Psoas muscle (tissue), 8 donors: ENCODE data around the gene EPB41. TPM values are rescaled to one million over a fixed set of nuclear protein-coding genes. Genes with fewer than 3 reads are reported as not detected.
A peak's percentile ranks its signal among the peaks of the same experiment; 100 is the strongest.
"Not testable (repeated sequence)": the region's sequence is repeated elsewhere in the genome, so short reads cannot be mapped to it uniquely, and the experiment has no call there.

ENCODE experiments used
- ATAC-seq, 4 donors: fragments of 200-7000 bp; cut with Tn5 transposase; one replicate each; pipeline ENCODE4 v1.9.1; 2020; ENCODE audit warnings: moderate library complexity in 3 of 4, mild to moderate bottlenecking in 2 of 4
- DNase-seq, 2 donors: peaks; one replicate each; pipeline ENCODE4 v3.0.0-alpha.2; 2020
- H3K27ac ChIP-seq: fragments of 200-600 bp; one replicate; pipeline ENCODE4 v1.8.0; 2022
- H3K27me3 ChIP-seq, 3 donors: fragments of 200-600 bp in 1 of 3; one replicate each; pipeline versions ENCODE4 v1.6.1 to v1.8.0; 2013 to 2022; ENCODE audit warnings: low read length in 2 of 3, mild to moderate bottlenecking in 2 of 3, moderate library complexity in 1 of 3; ENCODE audit not compliant: insufficient read depth in 3 of 3
- H3K36me3 ChIP-seq, 2 donors: fragments of 200-600 bp in 1 of 2; one replicate each; pipeline versions ENCODE4 v1.6.1 to v1.8.0; 2013 to 2022; ENCODE audit warnings: low read depth in 1 of 2, mild to moderate bottlenecking in 1 of 2, moderate library complexity in 1 of 2; ENCODE audit not compliant: insufficient read depth in 1 of 2
- H3K4me1 ChIP-seq: fragments of 200-600 bp; one replicate; pipeline ENCODE4 v1.8.0; 2022
- H3K4me3 ChIP-seq: fragments of 200-600 bp; one replicate; pipeline ENCODE4 v1.8.0; 2022; ENCODE audit warnings: mild to moderate bottlenecking
- H3K9me3 ChIP-seq: fragments of 200-600 bp; one replicate; pipeline ENCODE4 v1.8.0; 2022
- WGBS, 3 donors: extraction: QIAGEN DNeasy Blood & Tissue Kit; methylation state at CpG; one replicate each; pipeline versions ENCODE4 v1.1.6 to v1.1.7; 2013; 5-methylcytosine and 5-hydroxymethylcytosine counted together
- intact Hi-C, 2 donors: fragments of 100-400 bp; cut with DNase I; formaldehyde crosslinking; loops; one replicate each; pipeline versions ENCODE4 v1.11.0 to v1.14.2; 2022
- polyA plus RNA-seq, 3 donors: library from polyadenylated mRNA; stranded (reverse); fragments of 200-250 nt; gene quantifications; one replicate each; pipeline ENCODE4 v1.2.3, GENCODE V29; 2013
- total RNA-seq, 4 donors: library from RNA; stranded (reverse); fragmentation: NEBNext Ultra II Directional in 2 of 4; extraction: Animal tissue kit (Norgen Biotek cat#: 25700) in 2 of 4; gene quantifications; one replicate each; pipeline versions ENCODE4 v1.2.1 to v1.2.4, GENCODE V29; 2021 to 2023
- TF ChIP-seq, protein P1 (sequence below): fragments of 200-600 bp; IDR thresholded peaks from one replicate; pipeline ENCODE4 v1.8.0; 2022; ENCODE audit warnings: antibody characterized with exemption
- donor health status: healthy with polysubstance abuse.
- donor health status: DM: no; HTN: no; CAD: no; lungs with moderate emphysema.
- donor health status: Bipolar disorder and iron deficiency.
- donor health status: healthy.
- donor health status: DM: yes; HTN: yes; CAD: no.
- donor health status: DM: no; HTN: no; CAD: no.
- donor health status: DM: no; HTN: no; CAD: no.
- donor health status: DM: yes; HTN: yes; CAD: no.

The EPB41 gene
- total and polyA plus RNA-seq, 7 donors = 2.0 to 28.2 (median 18.0) TPM

DNA sequence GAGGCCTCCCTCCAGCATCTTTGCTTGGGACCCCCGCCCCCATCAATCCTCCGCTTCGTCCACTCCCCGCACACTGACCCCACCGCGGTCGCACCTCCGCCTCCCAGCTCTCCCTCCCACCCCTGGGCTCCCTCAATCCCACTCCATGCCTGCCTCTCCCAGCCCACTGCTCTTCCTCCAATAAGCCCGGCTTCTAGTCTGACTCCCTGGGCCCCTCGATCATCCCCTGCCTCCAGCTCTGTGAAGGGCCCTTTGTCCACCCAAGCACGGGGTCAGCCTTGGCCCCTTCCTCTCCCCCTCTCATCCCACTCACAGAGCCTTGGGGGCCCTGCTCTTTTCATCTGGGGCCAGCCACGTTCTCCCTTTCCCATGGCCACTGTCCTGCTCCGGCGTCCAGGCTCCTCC, 210.9 kb downstream of the EPB41 start:
- intact Hi-C loops = no loop called here
- H3K4me3 ChIP-seq = peak overlapping the region; percentile 77
- H3K27me3 ChIP-seq = peaks cover 0 to 50% (median 16%) of the 10 kb centered on the region in 3 donors
- DNase-seq = no peak
- ATAC-seq = no peak
- 47 to 66% (median 60%) methylated on average over 13 to 14 of the region's 14 CpGs for WGBS, 3 donors
- H3K27ac ChIP-seq = peak overlapping the region; percentile 73
- H3K36me3 ChIP-seq = no peaks in the 10 kb centered on the region
- H3K9me3 ChIP-seq = no peaks in the 10 kb centered on the region
- peaks cover 6% of the 10 kb centered on the region for H3K4me1 ChIP-seq
- TF ChIP-seq, protein P1, sequence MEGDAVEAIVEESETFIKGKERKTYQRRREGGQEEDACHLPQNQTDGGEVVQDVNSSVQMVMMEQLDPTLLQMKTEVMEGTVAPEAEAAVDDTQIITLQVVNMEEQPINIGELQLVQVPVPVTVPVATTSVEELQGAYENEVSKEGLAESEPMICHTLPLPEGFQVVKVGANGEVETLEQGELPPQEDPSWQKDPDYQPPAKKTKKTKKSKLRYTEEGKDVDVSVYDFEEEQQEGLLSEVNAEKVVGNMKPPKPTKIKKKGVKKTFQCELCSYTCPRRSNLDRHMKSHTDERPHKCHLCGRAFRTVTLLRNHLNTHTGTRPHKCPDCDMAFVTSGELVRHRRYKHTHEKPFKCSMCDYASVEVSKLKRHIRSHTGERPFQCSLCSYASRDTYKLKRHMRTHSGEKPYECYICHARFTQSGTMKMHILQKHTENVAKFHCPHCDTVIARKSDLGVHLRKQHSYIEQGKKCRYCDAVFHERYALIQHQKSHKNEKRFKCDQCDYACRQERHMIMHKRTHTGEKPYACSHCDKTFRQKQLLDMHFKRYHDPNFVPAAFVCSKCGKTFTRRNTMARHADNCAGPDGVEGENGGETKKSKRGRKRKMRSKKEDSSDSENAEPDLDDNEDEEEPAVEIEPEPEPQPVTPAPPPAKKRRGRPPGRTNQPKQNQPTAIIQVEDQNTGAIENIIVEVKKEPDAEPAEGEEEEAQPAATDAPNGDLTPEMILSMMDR = no peak

DNA sequence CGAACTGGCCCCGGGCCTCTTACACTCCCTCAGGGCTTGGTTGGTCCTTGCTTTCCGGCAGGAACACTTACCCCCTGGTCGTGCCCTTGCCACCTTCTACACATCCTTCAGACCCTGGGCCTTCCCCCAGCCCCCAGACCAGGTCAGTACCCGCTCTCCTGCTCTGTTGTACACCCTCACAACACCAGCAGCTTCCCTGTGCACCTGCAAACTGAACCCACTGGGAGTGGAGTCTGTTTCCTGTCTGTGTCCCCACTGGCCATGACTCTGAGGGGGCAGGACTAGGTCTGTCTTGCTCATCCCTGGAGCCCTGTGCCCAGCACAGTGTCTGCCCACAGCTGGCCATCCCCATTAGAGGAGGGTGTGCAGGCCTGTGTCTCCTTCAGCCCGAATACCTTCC, 211.4 kb downstream of the EPB41 start:
- Histone ChIP-seq H3K27me3 (peaks cover 0 to 48% (median 11%) of the 10 kb centered on the region in 3 donors), H3K27ac (no peak overlapping the region), H3K4me1 (peaks cover 6% of the 10 kb centered on the region), H3K36me3 (no peaks in the 10 kb centered on the region), H3K4me3 (no peak overlapping the region), H3K9me3 (no peaks in the 10 kb centered on the region)
- 87 to 89% (median 87%) methylated on average over 6 of the region's 6 CpGs for whole genome bisulfite sequencing, 3 donors
- intact Hi-C loops = no loop called here
- no peak for DNase-seq
- TF ChIP-seq, protein P1 = no peak
- no peak for ATAC-seq

DNA sequence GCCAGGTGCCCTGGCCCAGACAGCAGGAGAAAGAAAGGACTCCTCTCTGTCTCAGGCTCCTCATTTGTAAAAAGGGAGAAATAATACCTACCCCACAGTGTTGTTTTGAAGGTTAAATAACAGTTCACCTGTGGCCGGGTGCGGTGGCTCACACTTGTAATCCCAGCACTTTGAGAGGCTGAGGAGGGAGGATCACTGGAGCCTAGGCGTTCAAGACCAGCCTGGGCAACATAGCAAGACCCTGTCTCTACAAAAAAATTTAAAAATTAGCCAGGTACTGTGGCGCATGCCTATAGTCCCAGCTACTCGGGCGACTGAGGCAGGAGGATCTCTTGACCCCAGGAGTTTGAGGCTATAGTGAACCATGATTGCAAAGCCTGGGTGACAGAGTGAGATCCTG, 211.8 kb downstream of the EPB41 start:
- TF ChIP-seq, protein P1 = no peak
- ATAC-seq (no peak), DNase-seq (no peak)
- Histone ChIP-seq H3K27me3 (peaks cover 0 to 44% (median 7%) of the 10 kb centered on the region in 3 donors), H3K4me1 (peaks cover 6% of the 10 kb centered on the region), H3K27ac (no peak overlapping the region), H3K4me3 (no peak overlapping the region), H3K36me3 (no peaks in the 10 kb centered on the region), H3K9me3 (no peaks in the 10 kb centered on the region)
- WGBS, 3 donors = 97 to 98% (median 98%) methylated on average over 6 of the region's 6 CpGs
- intact Hi-C loops = no loop called here

DNA sequence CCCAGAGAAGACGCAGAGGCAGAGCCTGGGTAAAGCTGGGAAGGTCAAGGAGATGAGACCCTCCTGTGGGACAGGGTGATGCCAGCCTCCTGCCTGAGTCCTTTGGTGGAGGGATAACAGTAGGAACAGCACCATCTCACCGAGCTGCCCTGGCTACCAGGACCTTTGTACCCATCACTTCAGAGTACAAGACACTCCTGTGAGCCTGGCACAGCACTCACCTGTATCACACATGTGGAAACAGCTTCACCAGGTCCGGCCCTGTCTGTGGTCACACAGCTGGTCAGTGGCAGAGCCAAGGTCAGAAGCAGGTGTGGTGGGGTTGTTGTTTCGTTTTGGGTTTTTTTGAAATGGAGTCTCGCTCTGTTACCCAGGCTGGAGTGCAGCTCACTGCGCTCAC, 214.4 kb downstream of the EPB41 start:
- no peaks in the 10 kb centered on the region for H3K4me1 ChIP-seq
- ATAC-seq (no peak), DNase-seq (no peak)
- TF ChIP-seq, protein P1 = no peak
- no peak overlapping the region for H3K27ac ChIP-seq
- WGBS, 3 donors = 80 to 85% (median 83%) methylated on average over 6 of the region's 6 CpGs
- no peaks in the 10 kb centered on the region for H3K9me3 ChIP-seq
- H3K4me3 ChIP-seq = no peak overlapping the region
- no peaks in the 10 kb centered on the region for H3K36me3 ChIP-seq
- intact Hi-C loops = no loop called here
- H3K27me3 ChIP-seq = peaks cover 0 to 19% (median 5%) of the 10 kb centered on the region in 3 donors

DNA sequence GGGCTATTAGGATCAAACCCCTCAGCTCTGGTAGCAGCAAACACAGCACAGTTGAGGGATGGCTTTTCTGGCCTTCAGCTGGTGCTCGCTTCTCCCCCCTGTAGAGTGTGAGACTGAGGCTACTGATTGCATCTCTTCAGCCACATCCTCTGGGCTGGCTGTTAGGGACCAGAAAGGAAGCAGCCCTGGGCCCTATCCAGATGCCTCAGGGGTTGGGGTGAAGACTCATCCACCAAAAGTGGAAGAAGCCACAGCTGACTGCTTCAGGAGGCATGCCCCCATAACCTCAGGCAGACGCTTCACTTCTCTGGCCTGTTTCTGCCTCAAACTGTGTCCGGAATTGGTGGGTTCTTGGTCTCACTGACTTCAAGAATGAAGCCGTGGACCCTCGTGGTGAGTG, 215.5 kb downstream of the EPB41 start:
- 78 to 83% (median 83%) methylated on average over 5 of the region's 5 CpGs for WGBS, 3 donors

DNA sequence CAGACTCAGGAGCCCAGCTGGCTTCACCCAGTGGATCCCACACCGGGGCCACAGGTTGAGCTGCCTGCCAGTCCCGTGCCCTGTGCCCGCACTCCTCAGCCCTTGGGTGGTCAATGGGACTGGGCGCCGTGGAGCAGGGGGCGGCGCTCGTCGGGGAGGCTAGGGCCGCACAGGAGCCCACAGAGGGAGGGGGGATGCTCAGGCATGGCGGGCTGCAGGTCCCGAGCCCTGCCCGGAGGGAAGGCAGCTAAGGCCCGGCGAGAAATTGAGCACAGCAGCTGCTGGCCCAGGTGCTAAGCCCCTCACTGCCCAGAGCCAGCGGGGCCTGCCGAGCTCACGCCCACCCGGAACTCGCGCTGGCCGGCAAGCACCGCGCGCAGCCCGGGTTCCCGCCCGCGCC, 216.7 kb downstream of the EPB41 start:
- H3K27me3 ChIP-seq, H3K36me3 ChIP-seq, intact Hi-C loops, DNase-seq, H3K9me3 ChIP-seq, H3K4me1 ChIP-seq, ATAC-seq, H3K4me3 ChIP-seq, H3K27ac ChIP-seq: not testable (repeated sequence)
- 90 to 91% (median 90%) methylated on average over 19 to 29 of the region's 29 CpGs for WGBS, 3 donors

More for the DNA sequence above, 215.5 kb downstream of the EPB41 start:
- Histone ChIP-seq H3K27me3 (peaks cover 0 to 8% (median 3%) of the 10 kb centered on the region in 3 donors), H3K36me3 (no peaks in the 10 kb centered on the region), H3K4me3 (no peak overlapping the region), H3K4me1 (no peaks in the 10 kb centered on the region), H3K9me3 (no peaks in the 10 kb centered on the region), H3K27ac (no peak overlapping the region)
- DNase-seq (no peak), ATAC-seq (no peak)
- intact Hi-C loops = no loop called here
- TF ChIP-seq, protein P1 = no peak
